HG03520 (cell line): ENCODE results near the gene ADAP1.
"Not testable (repeated sequence)": the region's sequence is repeated elsewhere in the genome, so short reads cannot be mapped to it uniquely, and the experiment has no call there.

ENCODE experiments used
- ATAC-seq: cut with Tn5 transposase; IDR thresholded peaks from one replicate; pipeline ENCODE4 v1.9.1; 2021; ENCODE audit warnings: mild to moderate bottlenecking, moderate library complexity; ENCODE audit not compliant: unreplicated experiment

ADAP1 gene

GRCh38 chr7:924042-924441, 30.4 kb downstream of the ADAP1 start:
- not testable (repeated sequence) for ATAC-seq

- ATAC-seq, result peak; percentile 66
These were observed 31.1 kb downstream of the ADAP1 start for GRCh38 chr7:923108-924041.

- ATAC-seq, result no peak
These were observed 32.0 kb downstream of the ADAP1 start for GRCh38 chr7:922334-923107.

GRCh38 chr7:921581-922333, 32.7 kb downstream of the ADAP1 start:
- ATAC-seq, result no peak

- no peak for ATAC-seq
These were observed 33.4 kb downstream of the ADAP1 start for GRCh38 chr7:921071-921461.

- no peak for ATAC-seq
These were observed 34.0 kb downstream of the ADAP1 start for GRCh38 chr7:920351-921070.

GRCh38 chr7:919924-920341, 34.5 kb downstream of the ADAP1 start:
- ATAC-seq, result no peak

GRCh38 chr7:919114-919442, 35.4 kb downstream of the ADAP1 start:
- ATAC-seq, result no peak

- ATAC-seq, result no peak
These were observed 35.9 kb downstream of the ADAP1 start for GRCh38 chr7:918441-919113.

GRCh38 chr7:918118-918425, 36.4 kb downstream of the ADAP1 start:
- ATAC-seq, result no peak

- no peak for ATAC-seq
These were observed 37.0 kb downstream of the ADAP1 start for GRCh38 chr7:917255-918117.

- ATAC-seq, result no peak
These were observed 38.1 kb downstream of the ADAP1 start for GRCh38 chr7:916291-916941.

GRCh38 chr7:915291-916218, 38.9 kb downstream of the ADAP1 start:
- ATAC-seq, result no peak

GRCh38 chr7:914521-915194, 39.8 kb downstream of the ADAP1 start:
- no peak for ATAC-seq

GRCh38 chr7:913736-914520, 40.6 kb downstream of the ADAP1 start:
- no peak for ATAC-seq

GRCh38 chr7:911791-912480, 42.5 kb downstream of the ADAP1 start:
- no peak for ATAC-seq
